Hematopoietic multipotent progenitor cell treated with erythropoietin and hydrocortisone succinate and interleukin-3 and kit ligand, for 15 days (in vitro differentiated cells): ENCODE measurements around the gene WDPCP.
"Not testable (repeated sequence)": the region's sequence is repeated elsewhere in the genome, so short reads cannot be mapped to it uniquely, and the experiment has no call there.

ENCODE experiments used
- DNase-seq: peaks from one replicate; pipeline ENCODE4 v3.0.0-alpha.2; 2015; ENCODE audit warnings: low spot score

The WDPCP gene

DNA sequence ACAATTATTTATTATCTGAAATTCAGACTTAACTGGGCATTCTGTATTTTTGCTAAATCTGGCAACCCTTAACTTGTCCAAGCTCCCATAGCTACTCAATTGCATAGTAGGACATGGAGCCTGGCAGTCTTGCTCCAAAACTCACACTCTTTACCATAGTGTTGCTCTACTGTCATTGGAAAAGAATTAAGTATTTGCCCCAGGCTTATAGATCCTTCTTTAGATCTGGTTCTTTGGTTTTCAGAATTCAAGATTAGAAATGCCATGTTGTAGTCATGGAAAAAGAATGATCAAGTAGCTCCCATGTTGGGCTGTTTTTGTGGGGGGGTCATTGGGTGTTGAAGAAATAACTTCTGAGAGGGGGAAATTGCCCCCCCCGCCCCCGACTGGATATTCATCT is 240.9 kb downstream of the WDPCP start:
- no peak for DNase-seq

DNA sequence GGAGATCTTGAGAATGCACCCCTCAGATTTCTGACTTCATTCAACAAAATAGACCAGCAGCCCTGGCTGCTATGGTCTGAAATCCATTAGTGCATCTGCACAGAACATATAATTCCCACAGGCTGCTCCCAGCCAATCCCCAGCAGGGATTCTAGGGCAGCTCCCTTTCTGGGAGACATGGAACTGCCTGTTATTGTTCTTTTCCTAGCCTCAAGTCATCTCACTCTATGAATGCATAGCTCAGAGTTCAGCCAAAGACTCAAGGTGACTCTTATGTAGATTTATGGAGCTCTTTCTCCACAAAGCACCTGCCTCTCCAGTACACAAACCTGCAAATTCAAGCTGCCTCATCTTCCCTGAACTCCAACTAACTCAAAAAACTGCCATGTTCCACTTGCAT is 241.9 kb downstream of the WDPCP start:
- no peak for DNase-seq

DNA sequence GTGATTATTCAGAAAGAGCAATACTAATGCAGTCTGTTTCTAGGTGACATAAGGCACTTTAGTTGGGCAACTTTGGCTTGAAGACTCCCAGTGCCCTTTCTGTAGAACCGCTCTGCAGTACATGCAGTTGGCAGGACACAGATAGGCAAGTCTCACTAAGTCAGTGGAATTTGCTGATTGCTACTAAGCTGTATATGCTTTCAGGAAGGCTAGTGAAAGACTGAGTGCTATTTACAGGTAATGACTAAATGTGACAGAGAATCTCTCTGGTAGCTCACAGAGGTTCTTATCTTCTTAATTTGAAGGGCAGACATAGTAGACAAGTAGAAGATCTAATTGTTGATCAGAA is 243.0 kb downstream of the WDPCP start:
- DNase-seq, result no peak

DNA sequence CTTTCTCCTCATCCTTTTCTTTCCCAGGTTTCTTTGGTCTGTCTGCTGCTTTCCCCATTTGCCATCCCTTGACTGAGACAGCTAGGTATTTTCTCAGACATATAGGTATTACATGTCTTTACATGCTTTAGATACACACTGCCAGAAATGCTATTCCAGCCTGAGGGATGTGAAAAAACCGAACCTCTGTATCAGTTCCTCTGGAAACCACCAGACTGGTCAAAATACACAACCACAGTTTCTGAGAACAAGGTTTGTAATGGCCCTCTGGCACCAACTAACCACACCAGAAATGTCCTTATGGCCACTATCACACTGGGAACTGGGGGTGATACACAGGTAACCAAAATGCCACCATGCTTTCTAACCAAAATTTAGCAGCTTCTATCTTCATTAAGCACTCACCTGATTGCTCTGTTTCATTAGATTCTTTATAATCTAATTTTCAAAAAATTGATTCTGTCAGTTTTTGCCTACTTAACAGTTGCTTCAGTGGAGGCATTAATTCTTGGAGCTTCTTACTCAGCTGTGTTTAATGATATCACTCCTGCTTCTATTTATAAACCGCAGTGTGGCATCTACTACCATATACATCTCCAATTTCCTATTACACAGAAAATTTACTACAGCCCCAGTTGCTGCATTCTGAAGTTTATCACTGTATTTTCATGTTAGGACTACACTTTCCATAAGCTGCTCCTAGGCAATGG is 243.5 kb downstream of the WDPCP start:
- no peak for DNase-seq

DNA sequence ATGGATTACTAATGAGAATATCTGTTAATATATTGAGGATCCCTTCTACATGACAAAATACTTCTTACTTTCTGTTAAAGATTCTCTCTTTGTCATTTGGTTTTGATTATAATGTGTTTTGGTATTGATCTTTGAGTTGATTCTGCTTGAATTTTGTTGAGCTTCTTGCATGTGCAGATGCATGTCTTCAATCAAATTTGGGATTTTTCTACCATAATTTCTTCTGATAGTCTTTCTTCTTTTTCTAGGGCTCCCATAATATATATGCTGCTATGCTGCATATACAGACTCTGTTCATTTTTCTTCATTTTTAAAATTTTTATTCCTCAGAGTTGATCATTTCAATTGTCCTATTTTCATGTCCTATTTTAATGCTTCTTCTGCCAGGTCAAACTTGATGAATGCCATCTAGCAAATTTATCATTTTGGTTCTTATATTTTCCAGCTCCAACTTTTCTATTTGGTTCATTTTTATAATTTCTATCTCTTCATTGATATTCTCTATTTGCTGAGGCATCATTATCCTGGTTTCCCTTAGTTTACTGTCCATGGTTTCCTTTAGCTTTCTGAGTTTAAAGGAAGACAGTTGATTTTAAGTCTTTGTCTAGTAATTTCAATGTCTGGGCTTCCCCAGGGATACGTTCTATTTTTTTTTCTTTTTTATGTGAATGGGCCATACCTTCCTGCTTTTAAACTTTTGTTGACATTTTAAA is 244.7 kb downstream of the WDPCP start:
- no peak for DNase-seq

DNA sequence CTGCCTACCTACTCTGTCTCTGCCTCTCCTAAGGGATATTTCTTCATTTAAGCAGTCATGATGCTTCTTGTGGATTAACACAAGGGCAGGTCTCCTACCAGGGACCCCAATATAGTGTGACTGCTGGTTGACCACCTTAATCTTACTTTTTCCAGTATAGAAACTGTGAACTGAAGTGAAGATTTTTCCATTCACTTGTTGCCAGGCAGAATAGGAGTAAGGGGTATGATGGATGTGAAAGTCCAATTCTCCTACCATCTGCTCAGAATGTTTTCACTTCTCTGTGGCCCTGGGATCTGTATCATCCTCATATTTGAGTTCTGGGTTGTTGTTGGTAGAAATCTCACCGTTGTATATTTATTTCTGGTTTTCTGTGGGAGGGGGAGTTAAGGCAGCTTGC is 247.8 kb downstream of the WDPCP start:
- no peak for DNase-seq

DNA sequence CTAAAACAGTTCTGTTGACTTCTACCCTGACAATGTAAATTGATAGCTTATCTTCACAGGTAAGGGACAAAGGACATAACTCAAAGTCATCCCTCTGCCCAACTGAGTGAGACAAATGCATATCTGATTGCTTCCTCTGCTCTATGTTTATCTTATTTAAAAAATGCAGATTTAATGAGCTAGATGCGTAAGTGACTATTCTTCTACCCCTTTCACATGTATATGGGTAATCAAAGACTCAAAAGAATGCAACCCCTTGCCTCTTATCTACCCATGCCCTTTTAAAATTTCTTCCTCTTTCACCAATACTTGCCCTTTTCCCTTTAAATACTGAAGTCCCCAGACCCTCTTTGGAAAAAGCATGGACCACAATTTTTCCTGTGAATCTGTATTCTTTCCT is 253.4 kb downstream of the WDPCP start:
- no peak for DNase-seq

DNA sequence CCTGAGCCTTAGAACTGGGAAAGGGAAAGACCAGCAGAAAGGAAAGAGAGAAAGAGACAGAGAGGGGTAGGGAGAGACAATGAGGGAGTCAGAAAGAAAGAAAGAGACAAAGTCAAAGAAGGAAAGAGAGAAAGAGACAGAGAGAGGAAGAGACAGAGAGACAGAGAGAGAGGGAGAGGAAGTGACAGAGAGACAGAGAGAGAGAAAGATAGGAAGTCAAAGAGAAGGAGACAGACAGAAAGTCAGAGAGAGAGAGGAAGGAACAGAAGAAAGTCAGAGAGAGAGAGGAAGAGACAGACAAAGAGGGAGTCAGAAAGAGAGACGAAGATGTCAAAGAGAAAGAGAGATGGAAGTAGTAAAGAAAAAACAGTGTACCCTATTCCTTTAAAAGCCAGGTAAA is 261.8 kb downstream of the WDPCP start:
- no peak for DNase-seq

DNA sequence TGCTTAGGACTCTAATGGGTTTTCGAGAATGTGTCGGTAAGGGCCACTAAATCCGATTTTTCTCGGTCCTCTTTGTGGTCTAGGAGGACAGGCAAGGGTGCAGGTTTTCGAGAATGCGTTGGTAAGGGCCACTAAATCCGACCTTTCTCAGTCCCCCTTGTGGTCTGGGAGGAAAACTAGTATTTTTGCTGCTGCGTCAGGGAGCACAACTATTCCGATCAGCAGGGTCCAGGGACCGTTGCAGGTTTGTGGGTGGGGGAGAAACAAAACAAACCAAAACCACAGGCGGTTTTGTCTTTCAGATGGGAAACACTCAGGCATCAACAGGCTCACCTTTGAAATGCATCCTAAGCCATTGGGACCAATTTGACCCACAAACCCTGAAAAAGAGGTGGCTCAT is 264.6 kb downstream of the WDPCP start:
- DNase-seq, result not testable (repeated sequence)

DNA sequence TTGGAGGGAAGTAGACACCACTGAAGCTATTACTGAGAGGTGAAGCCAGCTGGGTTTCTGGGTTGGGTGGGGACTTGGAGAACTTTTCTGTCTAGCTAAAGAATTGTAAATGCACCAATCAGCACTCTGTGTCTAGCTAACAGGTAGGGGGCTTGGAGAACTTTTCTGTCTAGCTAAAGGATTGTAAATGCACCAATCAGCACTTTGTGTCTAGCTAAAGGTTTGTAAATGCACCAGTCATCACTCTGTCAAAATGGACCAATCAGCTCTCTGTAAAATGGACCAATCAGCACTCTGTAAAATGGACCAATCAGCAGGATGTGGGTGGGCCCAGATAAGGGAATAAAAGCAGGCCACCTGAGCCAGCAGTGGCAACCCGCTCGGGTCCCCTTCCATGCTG is 266.3 kb downstream of the WDPCP start:
- not testable (repeated sequence) for DNase-seq

DNA sequence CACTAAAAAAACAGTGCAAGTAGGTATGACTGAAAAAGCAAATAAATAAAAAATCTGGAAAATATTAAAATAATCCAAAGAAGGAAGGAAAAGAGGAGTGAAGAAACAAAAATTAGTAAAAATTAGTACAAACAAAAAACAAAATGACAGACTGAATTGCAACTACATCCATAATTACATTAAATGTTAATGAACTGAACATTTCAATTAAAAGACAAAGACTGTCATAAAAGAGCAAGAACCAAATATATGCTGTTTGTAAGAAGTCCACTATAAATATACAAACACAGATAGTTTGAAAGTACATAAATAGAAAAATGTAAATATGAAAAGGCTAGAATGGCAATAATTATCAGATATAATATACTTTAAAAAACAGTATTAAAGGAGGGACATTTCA is 267.6 kb downstream of the WDPCP start:
- DNase-seq, result no peak

DNA sequence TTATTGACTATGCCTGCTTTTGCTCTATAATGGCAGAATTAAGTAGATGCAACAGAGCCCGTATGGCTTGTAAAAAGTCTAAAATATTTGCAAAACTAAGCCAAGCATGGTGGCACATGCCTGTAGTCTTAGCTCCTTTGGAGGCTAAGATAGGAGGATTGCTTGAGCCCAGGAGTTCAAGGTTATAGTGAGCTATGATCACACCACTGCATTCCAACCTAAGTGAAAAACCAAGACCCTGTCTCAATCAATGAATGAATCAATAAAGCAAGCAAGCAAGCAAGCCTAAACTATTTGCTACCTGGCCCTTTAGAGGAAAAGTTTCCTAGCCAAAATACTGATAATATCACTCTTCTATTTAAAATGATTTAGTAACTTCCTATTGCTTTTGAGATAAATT is 277.7 kb downstream of the WDPCP start:
- DNase-seq, result no peak

DNA sequence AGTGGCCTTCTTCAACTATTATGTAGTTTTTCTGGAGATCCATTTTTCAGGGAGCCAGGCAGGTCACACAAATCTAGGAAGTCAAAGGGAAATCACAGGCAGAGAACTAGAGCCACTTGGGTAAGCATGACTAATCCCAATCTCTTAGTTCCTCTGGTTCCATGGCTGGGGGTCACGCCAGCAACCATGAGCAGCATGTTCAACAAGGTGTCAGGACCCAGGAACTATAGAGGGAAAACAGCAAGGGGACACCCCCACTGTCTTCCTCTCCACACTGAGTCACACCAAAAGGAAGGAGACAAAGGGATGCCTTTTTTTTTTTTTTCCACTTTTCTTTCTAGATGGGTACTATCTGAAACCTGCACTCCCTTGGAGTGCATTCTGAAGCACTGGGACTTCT is 286.8 kb downstream of the WDPCP start:
- no peak for DNase-seq

DNA sequence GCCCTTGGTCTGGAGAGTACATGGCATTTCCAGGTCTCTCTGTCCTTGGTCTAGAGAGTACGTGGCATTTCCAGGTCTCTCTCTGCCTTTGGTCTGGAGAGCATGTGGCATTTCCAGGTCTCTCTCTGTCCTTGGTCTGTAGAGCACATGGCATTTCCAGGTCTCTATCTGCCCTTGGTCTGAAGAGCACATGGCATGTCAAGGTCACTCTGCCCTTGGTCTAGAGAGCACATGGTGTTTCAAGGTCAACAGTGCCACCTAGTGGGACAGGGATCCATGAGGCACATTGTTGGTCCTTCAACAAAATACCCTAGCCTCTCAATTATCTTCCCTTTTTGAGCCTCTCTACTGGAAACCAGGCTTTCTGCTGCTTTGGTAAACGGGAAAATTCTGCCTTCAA is 287.4 kb downstream of the WDPCP start:
- no peak for DNase-seq

DNA sequence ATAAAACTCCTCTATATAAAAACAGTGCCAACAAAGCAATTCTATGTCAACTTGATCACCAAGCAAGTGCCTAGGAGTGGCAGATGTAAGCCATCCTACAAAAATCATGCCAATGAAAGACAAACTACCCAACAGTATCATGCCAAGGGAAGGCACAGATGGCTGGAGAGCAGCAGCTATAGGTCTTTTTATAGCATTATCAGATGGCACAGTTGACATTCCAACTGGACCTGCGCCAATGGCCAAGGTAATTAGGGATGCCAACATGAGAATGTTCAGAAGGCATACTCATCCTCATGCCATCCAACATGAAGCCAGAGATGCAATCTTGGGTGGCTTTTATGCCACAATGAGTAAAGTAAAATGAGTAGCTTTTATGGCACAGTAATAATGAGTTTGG is 300.3 kb downstream of the WDPCP start:
- no peak for DNase-seq

DNA sequence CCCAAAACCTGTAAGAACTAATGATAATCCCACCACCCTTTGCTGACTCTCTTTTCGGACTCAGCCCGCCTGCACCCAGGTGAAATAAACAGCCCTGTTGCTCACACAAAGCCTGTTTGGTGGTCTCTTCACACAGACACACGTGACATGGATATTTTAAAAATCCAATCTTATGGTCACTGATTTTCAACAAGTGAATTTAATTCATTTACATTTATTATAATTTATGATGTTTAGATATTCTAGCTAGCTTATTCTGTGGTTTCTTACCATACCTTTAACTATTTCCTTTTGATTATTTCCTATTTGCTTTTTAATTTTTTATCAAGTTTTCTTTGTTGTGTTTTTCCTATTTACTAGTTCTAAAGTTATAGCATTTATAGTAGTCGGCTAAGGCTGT is 301.8 kb downstream of the WDPCP start:
- DNase-seq, result not testable (repeated sequence)

DNA sequence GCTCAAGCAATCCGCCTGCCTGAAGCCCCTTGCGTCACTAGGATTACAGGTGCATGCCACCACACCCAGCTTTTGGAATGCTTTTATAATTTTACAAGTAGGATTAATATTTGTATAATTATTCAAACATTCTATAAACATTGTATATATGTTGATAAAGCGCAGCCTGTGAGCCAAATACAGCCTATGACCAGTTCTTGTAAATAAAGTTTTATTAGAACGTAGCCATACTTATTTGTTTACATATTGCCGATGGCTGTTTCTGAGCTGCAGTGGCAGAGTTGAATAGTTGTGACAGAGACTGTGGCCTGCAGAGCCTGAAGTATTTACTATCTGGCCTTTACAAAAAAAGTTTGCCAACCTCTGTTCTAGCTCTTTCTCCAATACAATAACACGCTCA is 305.0 kb downstream of the WDPCP start:
- DNase-seq, result no peak

DNA sequence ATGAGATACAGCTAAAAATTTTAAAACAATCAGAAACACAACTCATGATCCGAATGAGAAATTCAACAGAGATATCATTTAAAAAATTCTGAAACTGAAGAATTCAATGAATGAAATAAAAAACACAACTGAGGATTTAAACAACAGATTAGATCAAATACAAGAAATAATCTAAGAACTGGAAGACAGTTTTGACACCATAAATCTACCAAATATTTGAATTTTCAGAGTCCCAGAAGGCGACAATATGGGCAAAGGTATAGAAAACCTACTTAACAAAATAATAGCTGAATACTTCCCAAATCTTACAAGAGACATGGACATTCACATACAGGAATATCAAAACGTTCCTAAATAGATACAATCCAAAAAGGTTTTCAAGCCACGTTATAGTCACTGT is 315.7 kb downstream of the WDPCP start:
- DNase-seq, result no peak

DNA sequence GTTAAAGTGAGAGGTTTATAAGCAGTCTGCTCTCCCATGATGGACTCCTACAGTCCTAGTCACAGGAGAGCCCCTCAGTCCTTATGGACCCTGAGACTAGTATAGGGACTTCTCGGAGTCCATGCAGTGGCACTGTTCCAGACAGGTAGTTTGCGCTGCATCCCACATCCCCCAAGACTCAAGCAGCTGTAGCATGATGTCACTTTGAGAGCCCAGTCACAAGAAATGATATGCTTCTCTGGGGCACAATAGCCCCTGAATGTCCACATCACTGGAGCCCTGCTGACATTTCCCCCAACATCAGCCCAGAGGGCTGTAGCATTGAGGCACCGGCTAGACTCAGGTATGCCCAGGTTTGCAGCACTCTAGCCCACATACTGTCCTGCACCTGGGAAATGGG is 317.6 kb downstream of the WDPCP start:
- DNase-seq, result no peak

DNA sequence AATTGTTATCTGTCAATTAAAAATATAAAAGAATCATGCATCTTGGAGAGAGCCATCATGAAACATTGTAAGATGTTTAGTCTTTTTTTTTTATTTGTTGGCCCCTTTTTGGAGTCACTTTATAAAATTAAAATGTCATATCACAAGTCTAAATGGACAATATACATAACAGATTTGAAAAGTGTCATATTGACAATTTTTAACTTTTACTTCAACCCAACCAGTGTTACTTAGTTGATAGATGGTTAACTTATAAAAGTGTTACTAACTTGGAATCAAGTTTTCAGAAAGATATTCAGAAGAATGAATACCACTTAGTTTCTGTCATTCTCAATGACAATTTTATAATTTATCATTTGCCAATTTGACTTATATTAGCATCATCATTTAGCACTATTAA is 319.3 kb downstream of the WDPCP start:
- no peak for DNase-seq

DNA sequence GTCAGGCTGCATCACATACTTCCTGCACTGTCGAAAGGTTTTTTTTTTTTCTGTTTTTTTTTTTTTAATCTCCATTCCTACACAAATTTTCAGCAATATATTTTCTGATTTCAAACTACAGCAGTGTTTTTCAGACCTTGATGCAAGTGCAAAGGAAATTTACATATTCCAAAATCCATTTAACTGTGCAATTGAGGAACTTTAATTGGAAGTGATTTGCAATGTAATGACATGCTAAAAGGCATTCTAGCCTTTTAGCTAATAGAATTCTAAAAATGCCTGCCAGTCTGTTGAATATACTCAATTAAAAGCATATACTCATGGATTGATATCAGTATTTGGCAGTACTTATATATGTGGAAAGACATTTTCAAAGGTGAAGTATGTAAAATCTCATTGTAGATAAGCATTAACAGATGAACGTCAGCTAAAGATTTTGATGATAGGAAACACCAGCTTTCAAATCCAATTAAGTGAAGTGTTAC is 327.1 kb downstream of the WDPCP start:
- no peak for DNase-seq

DNA sequence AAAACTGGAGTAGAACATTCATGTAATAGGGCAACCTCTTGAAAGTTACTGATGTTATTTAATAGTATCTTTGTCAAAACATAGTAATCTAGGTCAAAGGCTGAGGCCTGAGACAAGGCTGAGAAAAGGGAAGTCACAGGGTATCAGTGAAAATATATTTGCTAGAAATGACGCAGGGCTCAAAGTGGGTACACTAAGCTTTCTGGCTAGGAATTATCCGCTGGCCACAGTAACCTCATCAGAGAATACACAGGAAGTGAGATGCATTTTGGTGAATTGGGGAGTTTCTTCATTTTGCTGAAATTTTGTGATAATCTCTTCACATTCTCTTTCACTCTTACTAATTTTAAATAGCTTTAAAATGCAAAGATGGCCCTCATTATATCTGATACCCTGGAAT is 330.8 kb downstream of the WDPCP start:
- no peak for DNase-seq

DNA sequence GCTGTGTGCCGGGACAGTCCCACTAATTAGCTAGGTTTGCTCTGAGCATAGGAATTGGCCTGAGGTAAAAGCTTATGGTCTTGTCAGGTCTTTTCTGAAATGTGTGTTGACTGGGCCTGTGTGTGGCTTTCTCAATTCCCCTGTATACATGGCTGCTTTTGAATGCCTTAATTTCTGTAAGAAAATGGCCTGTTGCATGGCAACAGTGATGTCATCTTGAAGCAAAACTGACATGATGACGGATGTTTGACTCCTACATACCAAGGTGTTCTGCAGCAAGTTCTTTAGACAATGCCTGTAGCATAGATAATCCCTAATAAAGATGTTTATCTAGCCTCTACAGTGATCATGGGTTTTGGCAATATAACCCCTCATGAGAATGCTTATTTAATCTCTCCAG is 339.1 kb downstream of the WDPCP start:
- DNase-seq, result no peak

DNA sequence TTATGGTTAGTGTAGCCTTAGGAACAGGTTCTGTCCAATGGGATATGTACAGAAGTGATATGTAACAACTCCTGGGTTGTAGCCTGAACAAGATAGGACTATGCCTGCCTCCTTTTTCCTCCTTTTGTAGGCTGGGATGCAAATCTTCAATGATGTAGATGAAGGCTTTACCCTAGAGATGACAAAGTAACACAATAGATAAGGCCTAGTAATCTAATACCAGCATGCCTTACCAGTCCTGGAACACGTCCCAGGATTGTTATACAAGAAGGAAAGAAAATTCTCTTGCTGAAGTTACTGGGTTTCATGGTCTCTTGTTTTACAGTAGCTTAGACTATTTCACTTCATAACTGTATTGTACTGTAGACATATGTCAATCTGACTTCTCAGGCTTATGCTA is 345.5 kb downstream of the WDPCP start:
- no peak for DNase-seq
